D721Med (cell line): ENCODE data around the gene JMJD8.

Experiments used
- DNase-seq: peaks from one replicate; pipeline ENCODE4 v3.0.0; 2011; ENCODE audit warnings: low spot score; ENCODE audit not compliant: insufficient read length
- FAIRE-seq: peaks from 2 replicates; lab custom pipeline; 2011; peaks lifted over from hg19 to GRCh38; lab: Jason Lieb, UNC
- TF ChIP-seq, protein P1 (sequence below): IDR thresholded peaks from 2 replicates; pipeline ENCODE4 v1.5.1; 2012; ENCODE audit warnings: mild to moderate bottlenecking, control low read depth; ENCODE audit not compliant: insufficient read depth; ENCODE audit errors: missing control alignments

JMJD8 gene

DNA sequence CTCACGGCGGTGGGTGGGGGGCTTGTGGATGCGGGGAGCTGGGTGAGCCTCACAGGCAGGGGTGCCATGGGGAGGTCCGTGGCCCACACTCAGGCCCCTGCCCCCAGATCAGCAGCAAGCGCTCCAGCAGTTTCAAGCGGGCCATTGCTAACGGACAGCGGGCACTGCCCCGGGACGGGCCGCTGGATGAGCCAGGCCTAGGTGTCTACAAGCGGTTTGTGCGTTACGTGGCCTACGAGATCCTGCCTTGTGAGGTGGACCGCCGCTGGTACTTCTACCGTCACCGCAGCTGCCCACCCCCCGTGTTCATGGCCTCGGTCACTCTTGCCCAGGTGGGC is 7.6 kb downstream of the JMJD8 start:
- TF ChIP-seq, protein P1, sequence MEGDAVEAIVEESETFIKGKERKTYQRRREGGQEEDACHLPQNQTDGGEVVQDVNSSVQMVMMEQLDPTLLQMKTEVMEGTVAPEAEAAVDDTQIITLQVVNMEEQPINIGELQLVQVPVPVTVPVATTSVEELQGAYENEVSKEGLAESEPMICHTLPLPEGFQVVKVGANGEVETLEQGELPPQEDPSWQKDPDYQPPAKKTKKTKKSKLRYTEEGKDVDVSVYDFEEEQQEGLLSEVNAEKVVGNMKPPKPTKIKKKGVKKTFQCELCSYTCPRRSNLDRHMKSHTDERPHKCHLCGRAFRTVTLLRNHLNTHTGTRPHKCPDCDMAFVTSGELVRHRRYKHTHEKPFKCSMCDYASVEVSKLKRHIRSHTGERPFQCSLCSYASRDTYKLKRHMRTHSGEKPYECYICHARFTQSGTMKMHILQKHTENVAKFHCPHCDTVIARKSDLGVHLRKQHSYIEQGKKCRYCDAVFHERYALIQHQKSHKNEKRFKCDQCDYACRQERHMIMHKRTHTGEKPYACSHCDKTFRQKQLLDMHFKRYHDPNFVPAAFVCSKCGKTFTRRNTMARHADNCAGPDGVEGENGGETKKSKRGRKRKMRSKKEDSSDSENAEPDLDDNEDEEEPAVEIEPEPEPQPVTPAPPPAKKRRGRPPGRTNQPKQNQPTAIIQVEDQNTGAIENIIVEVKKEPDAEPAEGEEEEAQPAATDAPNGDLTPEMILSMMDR: no peak
- FAIRE-seq (no peak), DNase-seq (no peak)

DNA sequence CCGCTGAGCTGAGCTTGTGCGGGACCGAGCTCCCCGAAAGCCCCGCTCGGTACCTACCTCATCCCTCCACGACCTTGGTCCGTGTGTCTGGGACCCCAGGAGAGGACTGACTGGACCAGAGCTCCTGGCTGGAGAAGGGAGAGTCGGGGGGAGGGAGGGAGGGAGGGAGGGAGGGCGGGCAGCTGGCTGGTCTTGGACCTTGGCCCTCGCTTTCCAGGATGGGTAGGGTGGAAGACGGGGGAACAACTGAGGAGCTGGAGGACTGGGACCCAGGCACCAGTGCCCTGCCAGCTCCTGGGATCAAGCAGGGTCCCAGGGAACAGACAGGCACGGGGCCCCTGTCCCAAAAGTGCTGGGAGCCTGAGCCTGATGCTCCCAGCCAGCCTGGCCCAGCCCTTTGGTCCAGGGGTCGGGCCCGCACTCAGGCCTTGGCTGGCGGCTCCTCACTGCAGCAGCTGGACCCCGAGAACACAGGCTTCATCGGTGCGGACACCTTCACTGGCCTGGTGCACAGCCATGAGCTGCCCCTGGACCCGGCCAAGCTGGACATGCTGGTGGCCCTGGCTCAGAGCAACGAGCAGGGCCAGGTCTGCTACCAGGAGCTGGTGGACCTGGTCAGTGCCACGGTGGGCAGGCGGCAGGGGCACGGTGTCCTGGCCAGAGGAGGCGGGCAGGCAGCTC is 8.1 kb downstream of the JMJD8 start:
- TF ChIP-seq, protein P1: no peak
- DNase-seq: no peak
- no peak for FAIRE-seq

DNA sequence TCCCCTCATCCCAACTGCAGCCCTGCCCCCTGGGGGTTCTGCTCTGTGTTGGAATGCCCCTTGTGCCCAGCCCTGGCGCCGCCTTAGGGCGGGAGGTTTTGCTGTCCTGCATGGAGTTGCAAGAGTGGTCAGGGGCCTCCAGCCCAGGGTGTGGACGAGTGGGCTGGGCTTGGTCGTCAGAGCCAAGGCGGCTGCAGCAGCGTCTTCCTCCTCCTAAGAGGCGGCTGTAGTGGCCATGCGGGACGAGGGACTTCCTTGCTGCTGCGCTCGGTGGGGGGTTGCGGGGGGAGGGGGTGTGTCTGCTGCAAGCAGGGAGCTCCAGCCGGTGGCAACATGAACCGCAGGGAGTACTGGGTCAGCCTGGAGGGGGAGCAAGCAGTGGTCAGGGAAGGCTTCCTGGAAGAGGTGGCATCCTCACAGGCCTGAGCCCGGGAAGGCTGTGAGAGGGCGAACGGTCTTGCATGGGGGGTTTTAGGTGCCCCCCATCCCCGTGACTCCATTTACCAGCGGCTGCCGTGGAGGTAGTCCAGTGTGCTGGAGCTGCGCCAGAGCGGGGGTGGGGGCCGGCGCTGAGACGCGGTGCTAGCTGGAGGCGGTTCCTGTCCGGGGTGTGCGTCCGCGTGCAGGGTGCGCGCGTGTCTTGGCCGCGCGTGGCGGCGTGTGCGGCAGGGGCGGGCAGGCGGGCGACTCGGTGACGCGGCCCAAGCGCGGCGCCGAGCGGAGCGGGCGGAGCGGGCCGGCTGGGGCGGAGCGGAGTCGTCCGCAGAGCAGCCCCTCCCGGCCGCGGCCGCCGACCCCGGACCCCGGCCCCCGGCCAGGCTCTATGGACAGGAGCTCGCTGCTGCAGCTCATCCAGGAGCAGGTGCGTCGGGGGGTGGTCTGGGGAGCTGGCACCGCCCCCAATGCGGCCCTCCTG is 8.9 kb downstream of the JMJD8 start, which contains the start of gene RHBDL1:
TSS of gene RHBDL1 (plus strand) at position 704 of the 916 bp plus-strand sequence. CDS start at position 824, 120 bp downstream.
- TF ChIP-seq, protein P1: no peak
- no peak for FAIRE-seq
- no peak for DNase-seq

DNA sequence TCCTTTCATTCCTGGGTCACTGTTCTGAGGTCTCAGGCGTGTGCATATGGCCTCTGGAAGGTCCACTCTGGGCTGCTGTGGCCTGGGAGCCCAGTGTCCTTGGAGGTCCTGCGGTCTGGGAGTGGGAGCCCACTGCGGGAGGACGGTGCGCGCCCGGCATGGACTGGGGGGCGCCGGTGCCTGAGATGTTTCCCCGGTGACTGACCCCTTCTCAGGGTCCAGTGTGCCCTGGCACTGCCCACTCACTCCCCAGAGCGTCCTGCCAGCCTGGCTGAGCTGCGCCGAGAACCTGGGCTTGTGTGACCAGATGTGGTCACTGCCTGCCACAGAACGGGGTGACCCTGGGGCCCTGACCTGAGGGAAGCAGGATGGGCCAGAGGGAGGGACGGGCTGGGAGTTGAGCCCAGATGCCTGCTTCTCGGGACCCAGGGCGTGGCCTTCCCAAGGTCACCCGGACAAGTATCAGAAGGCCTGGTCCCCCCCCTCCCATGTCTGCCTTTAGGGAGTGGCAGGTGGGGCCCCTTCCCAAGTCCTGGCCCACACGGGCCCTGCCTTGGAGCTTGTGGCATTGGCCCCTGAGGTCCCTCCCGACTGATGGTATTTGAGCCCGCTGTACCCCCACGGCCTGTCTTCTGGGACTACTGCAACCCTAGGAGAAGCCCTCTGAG is 9.8 kb downstream of the JMJD8 start:
- FAIRE-seq (no peak), DNase-seq (no peak)
- TF ChIP-seq, protein P1: no peak

DNA sequence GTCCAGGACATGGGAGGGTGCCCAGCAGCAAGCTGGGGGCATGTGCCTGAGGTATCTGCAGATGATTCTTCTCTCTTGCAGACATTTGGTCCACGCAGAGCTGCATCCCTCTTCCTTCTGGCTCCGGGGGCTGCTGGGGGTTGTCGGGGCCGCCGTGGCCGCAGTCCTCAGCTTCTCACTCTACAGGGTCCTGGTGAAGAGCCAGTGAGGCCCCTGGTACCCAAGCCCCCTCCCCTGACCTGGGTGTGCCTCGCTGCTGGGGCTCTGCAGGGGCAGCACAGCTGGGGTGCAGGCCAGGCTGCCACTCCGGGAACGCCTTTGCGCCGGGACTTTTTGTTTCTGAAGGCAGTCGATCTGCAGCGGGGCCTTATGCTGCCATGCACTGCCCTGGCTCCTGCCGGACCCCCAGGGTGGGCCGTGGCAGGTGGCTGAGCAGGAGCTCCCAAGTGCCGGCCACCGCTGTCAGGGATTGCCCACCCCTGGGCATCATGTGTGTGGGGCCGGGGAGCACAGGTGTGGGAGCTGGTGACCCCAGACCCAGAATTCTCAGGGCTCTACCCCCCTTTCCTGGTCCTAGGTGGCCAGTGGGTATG is 10.6 kb downstream of the JMJD8 start:
- TF ChIP-seq, protein P1: no peak
- FAIRE-seq (no peak), DNase-seq (no peak)

DNA sequence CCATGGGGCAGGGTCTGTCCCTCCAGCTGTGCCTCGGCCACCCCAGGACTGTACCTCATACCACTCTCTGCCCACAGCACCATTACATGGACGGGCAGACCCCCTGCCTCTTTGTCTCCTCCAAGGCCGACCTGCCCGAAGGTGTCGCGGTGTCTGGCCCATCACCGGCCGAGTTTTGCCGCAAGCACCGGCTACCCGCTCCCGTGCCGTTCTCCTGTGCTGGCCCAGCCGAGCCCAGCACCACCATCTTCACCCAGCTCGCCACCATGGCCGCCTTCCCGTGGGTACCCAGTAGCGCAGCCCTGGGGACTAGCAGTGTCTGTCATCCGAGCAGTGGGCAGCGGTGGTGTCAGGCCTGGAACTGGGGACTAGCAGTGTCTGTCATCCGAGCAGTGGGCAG is 11.3 kb downstream of the JMJD8 start:
- TF ChIP-seq, protein P1: no peak
- FAIRE-seq: no peak
- DNase-seq: no peak
